GM18511 (cell line): ENCODE measurements around the gene ZNF442.
"Not testable (repeated sequence)": the region's sequence is repeated elsewhere in the genome, so short reads cannot be mapped to it uniquely, and the experiment has no call there.

Experiments used
- ATAC-seq: cut with Tn5 transposase; IDR thresholded peaks from one replicate; pipeline ENCODE4 v1.9.1; 2021; ENCODE audit warnings: mild to moderate bottlenecking, moderate library complexity; ENCODE audit not compliant: unreplicated experiment

Gene ZNF442

GRCh38 chr19:12331211-12331941, 34.1 kb downstream of the ZNF442 start:
- ATAC-seq: no peak

GRCh38 chr19:12330340-12330739, 35.1 kb downstream of the ZNF442 start:
- ATAC-seq: no peak

- no peak for ATAC-seq
Observed at GRCh38 chr19:12325690-12326089, 39.8 kb downstream of the ZNF442 start.

GRCh38 chr19:12318782-12319413, 46.6 kb downstream of the ZNF442 start:
- ATAC-seq: no peak

- no peak for ATAC-seq
Observed at GRCh38 chr19:12314553-12314952, 50.9 kb downstream of the ZNF442 start.

- not testable (repeated sequence) for ATAC-seq
Observed at GRCh38 chr19:12308891-12309290, 56.6 kb downstream of the ZNF442 start.
